SK-N-SH (cell line): Measurements from ENCODE around the gene COX4I2. TPM values are rescaled to one million over a fixed set of nuclear protein-coding genes. Genes with fewer than 3 reads are reported as not detected.

ENCODE experiments used
- CTCF ChIA-PET: fragments of 300-600, 350-600 bp; formaldehyde crosslinking; extraction: SDS; loops from one replicate; lab custom pipeline; 2021; lab: Yijun Ruan, JAX
- POLR2A ChIA-PET: fragments of 350-600 bp; sonication (Branson Sonifier 250); formaldehyde crosslinking; extraction: SDS; loops from one replicate; lab custom pipeline; 2020; ENCODE audit warnings: antibody characterized with exemption, inconsistent platforms; lab: Yijun Ruan, JAX
- DNase-seq: peaks from one replicate; pipeline ENCODE4 v3.0.0; 2012
- H2AFZ ChIP-seq: fragments of 200-600 bp; sonication (generic); 2 replicates; pipeline ENCODE4 v1.8.1; 2016; ENCODE audit warnings: antibody characterized with exemption, mild to moderate bottlenecking, low read depth
- H3F3A ChIP-seq: fragments of 200-600 bp; sonication (generic); replicated peaks from 2 replicates; pipeline ENCODE3; 2016; ENCODE audit warnings: antibody characterized with exemption, mild to moderate bottlenecking; ENCODE audit not compliant: insufficient read depth
- H3K27ac ChIP-seq, 2 experiments: fragments of 200-500 bp in 1 of 2; fragments of 200-600 bp in 1 of 2; sonication (Bioruptor generic) in 1 of 2; sonication (generic), shearing (Covaris generic) in 1 of 2; 2 replicates each; pipeline versions ENCODE4 v1.5.1 to v1.6.1; 2014 to 2016; ENCODE audit warnings: low read depth in 2 of 2, inconsistent platforms in 1 of 2, low read length in 1 of 2, mild to moderate bottlenecking in 1 of 2, mixed read lengths in 1 of 2
- H3K27me3 ChIP-seq: fragments of 200-600 bp; sonication (generic), shearing (Covaris generic); 2 replicates; pipeline ENCODE4 v1.6.1; 2016; ENCODE audit warnings: mixed run types; ENCODE audit not compliant: insufficient read depth
- H3K36me3 ChIP-seq, 2 experiments: fragments of 200-500 bp in 1 of 2; fragments of 200-600 bp in 1 of 2; sonication (Bioruptor generic) in 1 of 2; sonication (generic) in 1 of 2; replicated peaks in 1 of 2; 2 replicates each; pipeline versions ENCODE3 to v1.5.1; 2014 to 2016; ENCODE audit warnings: low read length in 1 of 2, mild to moderate bottlenecking in 1 of 2; ENCODE audit not compliant: insufficient read depth in 2 of 2, control insufficient read depth in 1 of 2
- H3K4me1 ChIP-seq, 2 experiments: fragments of 200-500 bp in 1 of 2; fragments of 200-600 bp in 1 of 2; sonication (Bioruptor generic) in 1 of 2; sonication (generic), shearing (Covaris generic) in 1 of 2; 2 replicates each; pipeline versions ENCODE4 v1.5.1 to v1.6.1; 2014 to 2016; ENCODE audit warnings: low read depth in 1 of 2, low read length in 1 of 2, mixed run types in 1 of 2; ENCODE audit not compliant: insufficient read depth in 2 of 2, control insufficient read depth in 1 of 2
- H3K4me2 ChIP-seq: fragments of 200-600 bp; sonication (generic), shearing (Covaris generic); 2 replicates; pipeline ENCODE4 v1.6.1; 2017; ENCODE audit warnings: mixed run types
- H3K4me3 ChIP-seq, 2 experiments: fragments of 200-500 bp in 1 of 2; fragments of 200-600 bp in 1 of 2; sonication (Bioruptor generic) in 1 of 2; sonication (generic), shearing (Covaris generic) in 1 of 2; 2 replicates each; pipeline versions ENCODE4 v1.5.1 to v1.8.1; 2014 to 2016; ENCODE audit warnings: low read depth in 2 of 2, inconsistent platforms in 1 of 2, low read length in 1 of 2, mild to moderate bottlenecking in 1 of 2, mixed read lengths in 1 of 2, moderate library complexity in 1 of 2
- H3K79me2 ChIP-seq: fragments of 200-600 bp; sonication (generic); 2 replicates; pipeline ENCODE4 v1.8.1; 2017; ENCODE audit warnings: mild to moderate bottlenecking; ENCODE audit not compliant: insufficient read depth
- H3K9ac ChIP-seq: fragments of 200-600 bp; sonication (generic); 2 replicates; pipeline ENCODE4 v1.6.1; 2017; ENCODE audit warnings: mixed run types
- H3K9me2 ChIP-seq: fragments of 200-600 bp; sonication (generic); 2 replicates; pipeline ENCODE4 v1.6.1; 2017; ENCODE audit warnings: mixed run types
- H3K9me3 ChIP-seq: fragments of 200-600 bp; sonication (generic); 2 replicates; pipeline ENCODE4 v1.6.1; 2017; ENCODE audit warnings: mixed run types, mild to moderate bottlenecking, moderate library complexity
- H4K20me1 ChIP-seq: fragments of 200-600 bp; sonication (generic); 2 replicates; pipeline ENCODE4 v1.6.1; 2017; ENCODE audit warnings: mild to moderate bottlenecking, mixed run types; ENCODE audit not compliant: insufficient read depth
- EP300 ChIP-seq, 2 experiments: IDR thresholded peaks; 2 replicates each; pipeline versions ENCODE4 v1.4.0 to v1.6.1; 2012; ENCODE audit warnings: borderline replicate concordance in 1 of 2, low read depth in 1 of 2, low read length in 1 of 2
- FOXM1 ChIP-seq: IDR thresholded peaks from 2 replicates; pipeline ENCODE4 v1.4.0; 2012; ENCODE audit warnings: low read depth, mild to moderate bottlenecking
- JUND ChIP-seq: IDR thresholded peaks from 2 replicates; pipeline ENCODE4 v1.4.0; 2012
- MXI1 ChIP-seq: IDR thresholded peaks from 2 replicates; pipeline ENCODE4 v1.6.1; 2012; ENCODE audit warnings: mild to moderate bottlenecking, low read depth, low read length, improper control_type of control experiment
- NFIC ChIP-seq: IDR thresholded peaks from 2 replicates; pipeline ENCODE4 v1.4.0; 2012; ENCODE audit warnings: borderline replicate concordance
- TAF1 ChIP-seq: IDR thresholded peaks from 2 replicates; pipeline ENCODE4 v1.6.1; 2012; ENCODE audit warnings: low read depth, mild to moderate bottlenecking, low read length, moderate library complexity, borderline replicate concordance
- TCF12 ChIP-seq: IDR thresholded peaks from 2 replicates; pipeline ENCODE4 v1.4.0; 2012
- TEAD4 ChIP-seq: IDR thresholded peaks from 2 replicates; pipeline ENCODE4 v1.4.0; 2012; ENCODE audit warnings: mild to moderate bottlenecking, borderline replicate concordance; ENCODE audit not compliant: insufficient read depth
- WGBS: methylation state at CpG from one replicate; pipeline ENCODE4 v1.1.6; 2017; ENCODE audit warnings: low lambda C conversion rate; 5-methylcytosine and 5-hydroxymethylcytosine counted together
- polyA plus RNA-seq, 3 experiments: library from polyadenylated mRNA; depleted of rRNA; stranded (reverse); fragments of >200 nt; gene quantifications; 2 replicates each; pipeline ENCODE4 v1.2.3, GENCODE V29; 2012
- TF ChIP-seq, protein P1 (sequence below): IDR thresholded peaks from 2 replicates; pipeline ENCODE4 v1.4.0; 2012; ENCODE audit warnings: low read depth, borderline replicate concordance
- TF ChIP-seq, protein P2 (sequence below): IDR thresholded peaks from 2 replicates; pipeline ENCODE4 v1.6.1; 2012; ENCODE audit warnings: mild to moderate bottlenecking, low read depth, low read length, moderate library complexity
- TF ChIP-seq, protein P3 (sequence below): IDR thresholded peaks from 2 replicates; pipeline ENCODE4 v1.4.0; 2012; ENCODE audit warnings: low read depth
- TF ChIP-seq, protein P4 (sequence below): IDR thresholded peaks from 2 replicates; pipeline ENCODE4 v1.4.0; 2012; ENCODE audit warnings: low read depth, borderline replicate concordance

The COX4I2 gene
- polyA plus RNA-seq, 1 of the 3 experiments (the other 2 are of a cell fraction), result 0.21 TPM

DNA sequence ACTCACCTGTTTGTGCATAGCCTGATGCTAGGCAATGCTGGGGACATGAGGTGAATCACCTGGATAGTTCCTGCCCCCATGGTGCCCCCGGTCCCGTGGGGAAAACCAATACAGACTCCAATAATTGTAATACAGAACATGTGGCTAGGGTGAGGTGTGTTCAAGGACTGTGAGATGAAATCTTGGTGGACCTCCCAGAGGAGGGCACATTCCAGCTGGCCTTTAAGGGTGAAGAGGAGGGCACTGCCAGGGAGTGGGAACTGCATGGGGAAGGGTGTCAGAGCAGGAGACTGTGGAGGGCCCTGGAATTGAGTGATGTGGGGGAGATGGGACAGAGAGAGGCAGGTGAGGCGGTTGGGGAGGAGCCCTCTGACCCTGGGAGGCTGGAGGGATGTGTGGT is 2.5 kb downstream of the COX4I2 start:
- ChIA-PET CTCF (interaction anchor here (0.8 to 3.9 kb wide), 4 partner anchors 13 to 83 kb away, joined by 3 to 21 read pairs (median 10); no protein-coding TSS in a partner anchor), POLR2A (interaction anchor here (0.9 to 1.6 kb wide), 3 partner anchors 12 to 83 kb away, joined by 4 to 7 read pairs (median 6); no protein-coding TSS in a partner anchor)
- H3K27ac ChIP-seq, result peak overlapping the region in 1 of 2 experiments; percentile 17; a peak in 1 of 4 replicates
- H3K4me3 ChIP-seq, result no peak overlapping the region
- no peak for DNase-seq
- H4K20me1 ChIP-seq, result no peaks in the 10 kb centered on the region
- no peak overlapping the region for H3K9ac ChIP-seq
- no peak overlapping the region for H3K4me2 ChIP-seq
- H3K4me1 ChIP-seq, result peaks cover 0 to 33% of the 10 kb centered on the region in 2 experiments; a peak in 2 of 4 replicates
- no peaks in the 10 kb centered on the region for H3K36me3 ChIP-seq
- no peaks in the 10 kb centered on the region for H3K79me2 ChIP-seq
- no peaks in the 10 kb centered on the region for H3F3A ChIP-seq
- H3K27me3 ChIP-seq, result no peaks in the 10 kb centered on the region
- no peak for TF ChIP-seq EP300 (IDR thresholded peaks at IDR 0.05; ENCODE audit: borderline replicate concordance in 1 of 2, low read depth in 1 of 2, low read length in 1 of 2)
- TF ChIP-seq, protein P1, sequence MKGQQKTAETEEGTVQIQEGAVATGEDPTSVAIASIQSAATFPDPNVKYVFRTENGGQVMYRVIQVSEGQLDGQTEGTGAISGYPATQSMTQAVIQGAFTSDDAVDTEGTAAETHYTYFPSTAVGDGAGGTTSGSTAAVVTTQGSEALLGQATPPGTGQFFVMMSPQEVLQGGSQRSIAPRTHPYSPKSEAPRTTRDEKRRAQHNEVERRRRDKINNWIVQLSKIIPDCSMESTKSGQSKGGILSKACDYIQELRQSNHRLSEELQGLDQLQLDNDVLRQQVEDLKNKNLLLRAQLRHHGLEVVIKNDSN, result no peak
- no peak for TF ChIP-seq NFIC
- TF ChIP-seq TCF12, result no peak
- TF ChIP-seq, all 33 proteins: peak for 0
- no peaks in the 10 kb centered on the region for H3K9me3 ChIP-seq
- H3K9me2 ChIP-seq, result no peaks in the 10 kb centered on the region
- H2AFZ ChIP-seq, result no peak overlapping the region
- 39% methylated on average over 3 of the region's 3 CpGs for WGBS

DNA sequence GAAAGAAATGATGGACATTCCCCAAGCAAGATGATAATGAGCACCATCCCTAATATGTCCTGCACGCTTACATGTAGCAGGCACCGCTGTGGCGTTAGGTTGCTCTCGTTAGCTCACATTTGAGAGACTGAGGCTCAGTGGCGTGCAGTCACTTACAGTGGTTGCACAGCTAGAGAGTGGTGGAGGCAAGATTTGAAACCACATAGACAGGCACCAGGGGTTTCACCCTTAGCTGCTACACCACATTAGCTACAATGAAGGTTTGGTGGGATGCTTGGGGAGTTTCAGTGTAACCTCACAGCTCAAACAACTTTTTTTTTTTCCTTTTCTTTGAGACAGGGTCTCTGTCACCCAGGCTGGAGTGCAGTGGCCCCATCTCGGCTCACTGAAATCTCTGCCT is 3.7 kb downstream of the COX4I2 start:
- H3K9me3 ChIP-seq, result no peaks in the 10 kb centered on the region
- DNase-seq, result no peak
- H3K36me3 ChIP-seq, result no peaks in the 10 kb centered on the region
- H3K27me3 ChIP-seq, result no peaks in the 10 kb centered on the region
- H3K9ac ChIP-seq, result no peak overlapping the region
- no peaks in the 10 kb centered on the region for H3K79me2 ChIP-seq
- WGBS, result 89% methylated on average over 6 of the region's 6 CpGs
- H3K27ac ChIP-seq, result no peak overlapping the region
- H3K4me2 ChIP-seq, result no peak overlapping the region
- H2AFZ ChIP-seq, result no peak overlapping the region
- no peak overlapping the region for H3K4me3 ChIP-seq
- H4K20me1 ChIP-seq, result no peaks in the 10 kb centered on the region
- TF ChIP-seq, protein P2, sequence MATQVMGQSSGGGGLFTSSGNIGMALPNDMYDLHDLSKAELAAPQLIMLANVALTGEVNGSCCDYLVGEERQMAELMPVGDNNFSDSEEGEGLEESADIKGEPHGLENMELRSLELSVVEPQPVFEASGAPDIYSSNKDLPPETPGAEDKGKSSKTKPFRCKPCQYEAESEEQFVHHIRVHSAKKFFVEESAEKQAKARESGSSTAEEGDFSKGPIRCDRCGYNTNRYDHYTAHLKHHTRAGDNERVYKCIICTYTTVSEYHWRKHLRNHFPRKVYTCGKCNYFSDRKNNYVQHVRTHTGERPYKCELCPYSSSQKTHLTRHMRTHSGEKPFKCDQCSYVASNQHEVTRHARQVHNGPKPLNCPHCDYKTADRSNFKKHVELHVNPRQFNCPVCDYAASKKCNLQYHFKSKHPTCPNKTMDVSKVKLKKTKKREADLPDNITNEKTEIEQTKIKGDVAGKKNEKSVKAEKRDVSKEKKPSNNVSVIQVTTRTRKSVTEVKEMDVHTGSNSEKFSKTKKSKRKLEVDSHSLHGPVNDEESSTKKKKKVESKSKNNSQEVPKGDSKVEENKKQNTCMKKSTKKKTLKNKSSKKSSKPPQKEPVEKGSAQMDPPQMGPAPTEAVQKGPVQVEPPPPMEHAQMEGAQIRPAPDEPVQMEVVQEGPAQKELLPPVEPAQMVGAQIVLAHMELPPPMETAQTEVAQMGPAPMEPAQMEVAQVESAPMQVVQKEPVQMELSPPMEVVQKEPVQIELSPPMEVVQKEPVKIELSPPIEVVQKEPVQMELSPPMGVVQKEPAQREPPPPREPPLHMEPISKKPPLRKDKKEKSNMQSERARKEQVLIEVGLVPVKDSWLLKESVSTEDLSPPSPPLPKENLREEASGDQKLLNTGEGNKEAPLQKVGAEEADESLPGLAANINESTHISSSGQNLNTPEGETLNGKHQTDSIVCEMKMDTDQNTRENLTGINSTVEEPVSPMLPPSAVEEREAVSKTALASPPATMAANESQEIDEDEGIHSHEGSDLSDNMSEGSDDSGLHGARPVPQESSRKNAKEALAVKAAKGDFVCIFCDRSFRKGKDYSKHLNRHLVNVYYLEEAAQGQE, result no peak
- TF ChIP-seq TEAD4, result no peak
- TF ChIP-seq TAF1, result no peak
- TF ChIP-seq, protein P3, sequence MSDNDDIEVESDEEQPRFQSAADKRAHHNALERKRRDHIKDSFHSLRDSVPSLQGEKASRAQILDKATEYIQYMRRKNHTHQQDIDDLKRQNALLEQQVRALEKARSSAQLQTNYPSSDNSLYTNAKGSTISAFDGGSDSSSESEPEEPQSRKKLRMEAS, result no peak
- TF ChIP-seq, protein P4, sequence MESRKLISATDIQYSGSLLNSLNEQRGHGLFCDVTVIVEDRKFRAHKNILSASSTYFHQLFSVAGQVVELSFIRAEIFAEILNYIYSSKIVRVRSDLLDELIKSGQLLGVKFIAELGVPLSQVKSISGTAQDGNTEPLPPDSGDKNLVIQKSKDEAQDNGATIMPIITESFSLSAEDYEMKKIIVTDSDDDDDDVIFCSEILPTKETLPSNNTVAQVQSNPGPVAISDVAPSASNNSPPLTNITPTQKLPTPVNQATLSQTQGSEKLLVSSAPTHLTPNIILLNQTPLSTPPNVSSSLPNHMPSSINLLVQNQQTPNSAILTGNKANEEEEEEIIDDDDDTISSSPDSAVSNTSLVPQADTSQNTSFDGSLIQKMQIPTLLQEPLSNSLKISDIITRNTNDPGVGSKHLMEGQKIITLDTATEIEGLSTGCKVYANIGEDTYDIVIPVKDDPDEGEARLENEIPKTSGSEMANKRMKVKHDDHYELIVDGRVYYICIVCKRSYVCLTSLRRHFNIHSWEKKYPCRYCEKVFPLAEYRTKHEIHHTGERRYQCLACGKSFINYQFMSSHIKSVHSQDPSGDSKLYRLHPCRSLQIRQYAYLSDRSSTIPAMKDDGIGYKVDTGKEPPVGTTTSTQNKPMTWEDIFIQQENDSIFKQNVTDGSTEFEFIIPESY, result no peak
- no peak for TF ChIP-seq FOXM1
- TF ChIP-seq JUND, result no peak
- no peak for TF ChIP-seq MXI1
- TF ChIP-seq, all 33 proteins: peak for 0
- Histone ChIP-seq H3K4me1 (peaks cover 0 to 33% of the 10 kb centered on the region in 2 experiments; a peak in 2 of 4 replicates), H3F3A (no peaks in the 10 kb centered on the region), H3K9me2 (no peaks in the 10 kb centered on the region)
- ChIA-PET POLR2A (interaction anchor here (1.3 to 1.5 kb wide), 2 partner anchors 37 to 75 kb away, joined by 3 to 7 read pairs; no protein-coding TSS in a partner anchor), CTCF (interaction anchor here (0.7 to 3.9 kb wide), 5 partner anchors 12 to 79 kb away, joined by 3 to 21 read pairs (median 5); no protein-coding TSS in a partner anchor)
